ENCODE results near the gene DNAJA3.

DNA sequence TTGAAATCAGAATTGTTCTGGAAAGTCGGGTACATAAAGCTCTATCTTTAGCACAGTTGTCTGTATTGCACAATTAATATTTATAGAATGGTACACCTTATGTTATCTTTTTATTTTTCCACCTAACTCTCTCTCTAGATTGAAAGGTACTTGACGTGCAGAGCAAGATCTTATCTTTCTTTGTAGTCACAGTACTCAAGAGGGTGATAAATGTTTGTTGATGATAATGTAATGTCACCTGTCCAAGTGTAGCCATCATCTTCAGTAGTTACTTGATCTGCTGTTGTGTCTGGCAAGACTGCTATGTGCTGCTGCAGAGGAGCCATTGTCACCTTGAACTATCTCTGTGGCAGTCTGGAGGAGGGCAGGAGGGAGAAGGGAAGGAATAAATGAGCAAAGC, 55.9 kb downstream of the DNAJA3 start:
- TF ChIP-seq, protein P1, sequence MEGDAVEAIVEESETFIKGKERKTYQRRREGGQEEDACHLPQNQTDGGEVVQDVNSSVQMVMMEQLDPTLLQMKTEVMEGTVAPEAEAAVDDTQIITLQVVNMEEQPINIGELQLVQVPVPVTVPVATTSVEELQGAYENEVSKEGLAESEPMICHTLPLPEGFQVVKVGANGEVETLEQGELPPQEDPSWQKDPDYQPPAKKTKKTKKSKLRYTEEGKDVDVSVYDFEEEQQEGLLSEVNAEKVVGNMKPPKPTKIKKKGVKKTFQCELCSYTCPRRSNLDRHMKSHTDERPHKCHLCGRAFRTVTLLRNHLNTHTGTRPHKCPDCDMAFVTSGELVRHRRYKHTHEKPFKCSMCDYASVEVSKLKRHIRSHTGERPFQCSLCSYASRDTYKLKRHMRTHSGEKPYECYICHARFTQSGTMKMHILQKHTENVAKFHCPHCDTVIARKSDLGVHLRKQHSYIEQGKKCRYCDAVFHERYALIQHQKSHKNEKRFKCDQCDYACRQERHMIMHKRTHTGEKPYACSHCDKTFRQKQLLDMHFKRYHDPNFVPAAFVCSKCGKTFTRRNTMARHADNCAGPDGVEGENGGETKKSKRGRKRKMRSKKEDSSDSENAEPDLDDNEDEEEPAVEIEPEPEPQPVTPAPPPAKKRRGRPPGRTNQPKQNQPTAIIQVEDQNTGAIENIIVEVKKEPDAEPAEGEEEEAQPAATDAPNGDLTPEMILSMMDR (IDR thresholded peaks at IDR 0.05): no peak
- TF ChIP-seq ZFX (IDR thresholded peaks at IDR 0.05; ENCODE audit: borderline replicate concordance): no peak
